GM19023 (cell line): Measurements from ENCODE around the gene MYO18A.

ENCODE experiments used
- ATAC-seq: cut with Tn5 transposase; IDR thresholded peaks from one replicate; pipeline ENCODE4 v1.9.1; 2021; ENCODE audit warnings: mild to moderate bottlenecking, moderate library complexity; ENCODE audit not compliant: unreplicated experiment

MYO18A gene

GRCh38 chr17:29129731-29130130 is 50.5 kb downstream of the MYO18A start:
- ATAC-seq = no peak

- ATAC-seq = no peak
Observed at GRCh38 chr17:29127840-29128239, 52.4 kb downstream of the MYO18A start.

- ATAC-seq = no peak
Observed at GRCh38 chr17:29126268-29126930, 53.8 kb downstream of the MYO18A start.

GRCh38 chr17:29125651-29126050 is 54.5 kb downstream of the MYO18A start:
- ATAC-seq = no peak

- ATAC-seq = no peak
Observed at GRCh38 chr17:29124925-29125273, 55.3 kb downstream of the MYO18A start.

GRCh38 chr17:29124135-29124924 is 55.9 kb downstream of the MYO18A start:
- no peak for ATAC-seq

- ATAC-seq = no peak
Observed at GRCh38 chr17:29123111-29123510, 57.1 kb downstream of the MYO18A start.

- ATAC-seq = no peak
Observed at GRCh38 chr17:29121442-29121841, 58.8 kb downstream of the MYO18A start.

GRCh38 chr17:29120433-29120832 is 59.8 kb downstream of the MYO18A start:
- no peak for ATAC-seq

- ATAC-seq = no peak
Observed at GRCh38 chr17:29119265-29119664, 60.9 kb downstream of the MYO18A start.

- no peak for ATAC-seq
Observed at GRCh38 chr17:29116804-29117753, 63.1 kb downstream of the MYO18A start.

GRCh38 chr17:29115961-29116803 is 64.0 kb downstream of the MYO18A start:
- no peak for ATAC-seq

- no peak for ATAC-seq
Observed at GRCh38 chr17:29115435-29115834, 64.8 kb downstream of the MYO18A start.

- no peak for ATAC-seq
Observed at GRCh38 chr17:29114141-29114540, 66.1 kb downstream of the MYO18A start.

GRCh38 chr17:29113334-29113733 is 66.9 kb downstream of the MYO18A start:
- no peak for ATAC-seq

- ATAC-seq = no peak
Observed at GRCh38 chr17:29112771-29113295, 67.4 kb downstream of the MYO18A start.

- no peak for ATAC-seq
Observed at GRCh38 chr17:29111816-29112499, 68.2 kb downstream of the MYO18A start.

GRCh38 chr17:29110372-29110757 is 69.8 kb downstream of the MYO18A start:
- ATAC-seq = no peak

GRCh38 chr17:29109477-29110371 is 70.5 kb downstream of the MYO18A start:
- ATAC-seq = no peak
